NCI-H2227 (cell line): ENCODE data around the gene KLK14.

Experiments used
- DNase-seq: peaks from one replicate; lab custom pipeline; 2025; ENCODE audit not compliant: unreplicated experiment; lab: John Stamatoyannopoulos, UW

The KLK14 gene

GRCh38 chr19:51082611-51083010 lies at the start of gene KLK14:
KLK14 (minus strand) TSS chr19:51082887; CDS start chr19:51082614, 273 bp downstream.
- DNase-seq = no peak

- DNase-seq = peak; percentile 63
Observed at GRCh38 chr19:51131780-51132680, 49.3 kb upstream of the KLK14 start.

- DNase-seq = no peak
Observed at GRCh38 chr19:51129716-51130115, 47.0 kb upstream of the KLK14 start.

GRCh38 chr19:51128227-51128626 lies 45.5 kb upstream of the KLK14 start:
- no peak for DNase-seq

- no peak for DNase-seq
Observed at GRCh38 chr19:51127755-51128154, 45.1 kb upstream of the KLK14 start.

- DNase-seq = no peak
Observed at GRCh38 chr19:51127032-51127431, 44.3 kb upstream of the KLK14 start.

- no peak for DNase-seq
Observed at GRCh38 chr19:51125421-51126075, 42.9 kb upstream of the KLK14 start.

- no peak for DNase-seq
Observed at GRCh38 chr19:51124729-51125128, 42.0 kb upstream of the KLK14 start, which contains the start of gene SIGLEC9. SIGLEC9 (plus strand) TSS chr19:51124906; CDS start chr19:51124975, 69 bp downstream.

- DNase-seq = no peak
Observed at GRCh38 chr19:51124216-51124615, 41.5 kb upstream of the KLK14 start.

- no peak for DNase-seq
Observed at GRCh38 chr19:51123802-51124201, 41.1 kb upstream of the KLK14 start.

- no peak for DNase-seq
Observed at GRCh38 chr19:51123381-51123800, 40.7 kb upstream of the KLK14 start.

- no peak for DNase-seq
Observed at GRCh38 chr19:51122112-51122981, 39.7 kb upstream of the KLK14 start.

GRCh38 chr19:51121257-51121656 lies 38.6 kb upstream of the KLK14 start:
- no peak for DNase-seq

- no peak for DNase-seq
Observed at GRCh38 chr19:51120160-51120559, 37.5 kb upstream of the KLK14 start.

GRCh38 chr19:51119611-51120010 lies 36.9 kb upstream of the KLK14 start:
- DNase-seq = no peak

- DNase-seq = no peak
Observed at GRCh38 chr19:51119101-51119500, 36.4 kb upstream of the KLK14 start.

GRCh38 chr19:51116736-51117286 lies 34.1 kb upstream of the KLK14 start:
- DNase-seq = no peak

GRCh38 chr19:51114087-51114729 lies 31.5 kb upstream of the KLK14 start:
- no peak for DNase-seq

GRCh38 chr19:51111606-51112005 lies 28.9 kb upstream of the KLK14 start:
- no peak for DNase-seq

GRCh38 chr19:51110666-51110971 lies 27.9 kb upstream of the KLK14 start:
- DNase-seq = no peak

GRCh38 chr19:51108805-51109146 lies 26.1 kb upstream of the KLK14 start:
- DNase-seq = peak; percentile 84
